Measurements from ENCODE around the gene BCAP31. TPM values are rescaled to one million over a fixed set of nuclear protein-coding genes. Genes with fewer than 3 reads are reported as not detected.
A peak's percentile ranks its signal among the peaks of the same experiment; 100 is the strongest.

BCAP31 gene
- total and polyA plus RNA-seq, 2 of the 13 experiments (the other 11 are each of a cell fraction or from before 2014, with no cell fraction given), result 139 to 178 TPM

DNA sequence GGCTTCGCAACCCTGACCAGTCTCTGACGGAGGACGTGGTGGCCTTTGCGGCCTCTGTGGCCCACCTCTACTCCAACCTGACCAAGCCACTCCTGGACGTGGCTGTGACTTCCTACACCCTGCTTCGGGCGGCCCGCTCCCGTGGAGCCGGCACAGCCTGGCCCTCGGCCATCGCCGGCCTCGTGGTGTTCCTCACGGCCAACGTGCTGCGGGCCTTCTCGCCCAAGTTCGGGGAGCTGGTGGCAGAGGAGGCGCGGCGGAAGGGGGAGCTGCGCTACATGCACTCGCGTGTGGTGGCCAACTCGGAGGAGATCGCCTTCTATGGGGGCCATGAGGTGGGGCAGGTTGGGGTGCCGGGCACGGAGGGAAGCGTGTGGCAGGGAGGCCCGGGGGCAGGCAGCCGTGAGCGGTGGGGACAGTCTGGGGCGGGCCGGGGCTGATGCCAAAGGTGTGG lies 1.7 kb upstream of the BCAP31 start (continued):
- no peak for TF ChIP-seq ZNF44 (CRISPR knock-in tag; IDR thresholded peaks at IDR 0.05)
- TF ChIP-seq ZNF484 (CRISPR knock-in tag; IDR thresholded peaks at IDR 0.05; ENCODE audit: borderline replicate concordance, low read depth), result no peak
- TF ChIP-seq, protein P1, sequence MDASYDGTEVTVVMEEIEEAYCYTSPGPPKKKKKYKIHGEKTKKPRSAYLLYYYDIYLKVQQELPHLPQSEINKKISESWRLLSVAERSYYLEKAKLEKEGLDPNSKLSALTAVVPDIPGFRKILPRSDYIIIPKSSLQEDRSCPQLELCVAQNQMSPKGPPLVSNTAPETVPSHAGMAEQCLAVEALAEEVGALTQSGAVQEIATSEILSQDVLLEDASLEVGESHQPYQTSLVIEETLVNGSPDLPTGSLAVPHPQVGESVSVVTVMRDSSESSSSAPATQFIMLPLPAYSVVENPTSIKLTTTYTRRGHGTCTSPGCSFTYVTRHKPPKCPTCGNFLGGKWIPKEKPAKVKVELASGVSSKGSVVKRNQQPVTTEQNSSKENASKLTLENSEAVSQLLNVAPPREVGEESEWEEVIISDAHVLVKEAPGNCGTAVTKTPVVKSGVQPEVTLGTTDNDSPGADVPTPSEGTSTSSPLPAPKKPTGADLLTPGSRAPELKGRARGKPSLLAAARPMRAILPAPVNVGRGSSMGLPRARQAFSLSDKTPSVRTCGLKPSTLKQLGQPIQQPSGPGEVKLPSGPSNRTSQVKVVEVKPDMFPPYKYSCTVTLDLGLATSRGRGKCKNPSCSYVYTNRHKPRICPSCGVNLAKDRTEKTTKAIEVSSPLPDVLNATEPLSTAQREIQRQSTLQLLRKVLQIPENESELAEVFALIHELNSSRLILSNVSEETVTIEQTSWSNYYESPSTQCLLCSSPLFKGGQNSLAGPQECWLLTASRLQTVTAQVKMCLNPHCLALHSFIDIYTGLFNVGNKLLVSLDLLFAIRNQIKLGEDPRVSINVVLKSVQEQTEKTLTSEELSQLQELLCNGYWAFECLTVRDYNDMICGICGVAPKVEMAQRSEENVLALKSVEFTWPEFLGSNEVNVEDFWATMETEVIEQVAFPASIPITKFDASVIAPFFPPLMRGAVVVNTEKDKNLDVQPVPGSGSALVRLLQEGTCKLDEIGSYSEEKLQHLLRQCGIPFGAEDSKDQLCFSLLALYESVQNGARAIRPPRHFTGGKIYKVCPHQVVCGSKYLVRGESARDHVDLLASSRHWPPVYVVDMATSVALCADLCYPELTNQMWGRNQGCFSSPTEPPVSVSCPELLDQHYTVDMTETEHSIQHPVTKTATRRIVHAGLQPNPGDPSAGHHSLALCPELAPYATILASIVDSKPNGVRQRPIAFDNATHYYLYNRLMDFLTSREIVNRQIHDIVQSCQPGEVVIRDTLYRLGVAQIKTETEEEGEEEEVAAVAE (CRISPR knock-in tag; IDR thresholded peaks at IDR 0.05; ENCODE audit: borderline replicate concordance), result no peak
- 0 out of 2 replicates have a peak, but pooled peaks have one; percentile 45 for TF ChIP-seq ZFYVE20 (CRISPR knock-in tag; IDR thresholded peaks at IDR 0.05; ENCODE audit: borderline replicate concordance, low read depth)
- TF ChIP-seq ZNF562 (CRISPR knock-in tag; IDR thresholded peaks at IDR 0.05; ENCODE audit: borderline replicate concordance), result no peak
- no peak for TF ChIP-seq PRMT3 (CRISPR knock-in tag; IDR thresholded peaks at IDR 0.05; ENCODE audit: borderline replicate concordance, low read depth)
- TF ChIP-seq, protein P2, sequence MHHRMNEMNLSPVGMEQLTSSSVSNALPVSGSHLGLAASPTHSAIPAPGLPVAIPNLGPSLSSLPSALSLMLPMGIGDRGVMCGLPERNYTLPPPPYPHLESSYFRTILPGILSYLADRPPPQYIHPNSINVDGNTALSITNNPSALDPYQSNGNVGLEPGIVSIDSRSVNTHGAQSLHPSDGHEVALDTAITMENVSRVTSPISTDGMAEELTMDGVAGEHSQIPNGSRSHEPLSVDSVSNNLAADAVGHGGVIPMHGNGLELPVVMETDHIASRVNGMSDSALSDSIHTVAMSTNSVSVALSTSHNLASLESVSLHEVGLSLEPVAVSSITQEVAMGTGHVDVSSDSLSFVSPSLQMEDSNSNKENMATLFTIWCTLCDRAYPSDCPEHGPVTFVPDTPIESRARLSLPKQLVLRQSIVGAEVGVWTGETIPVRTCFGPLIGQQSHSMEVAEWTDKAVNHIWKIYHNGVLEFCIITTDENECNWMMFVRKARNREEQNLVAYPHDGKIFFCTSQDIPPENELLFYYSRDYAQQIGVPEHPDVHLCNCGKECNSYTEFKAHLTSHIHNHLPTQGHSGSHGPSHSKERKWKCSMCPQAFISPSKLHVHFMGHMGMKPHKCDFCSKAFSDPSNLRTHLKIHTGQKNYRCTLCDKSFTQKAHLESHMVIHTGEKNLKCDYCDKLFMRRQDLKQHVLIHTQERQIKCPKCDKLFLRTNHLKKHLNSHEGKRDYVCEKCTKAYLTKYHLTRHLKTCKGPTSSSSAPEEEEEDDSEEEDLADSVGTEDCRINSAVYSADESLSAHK (CRISPR knock-in tag; IDR thresholded peaks at IDR 0.05; ENCODE audit: borderline replicate concordance), result no peak
- TF ChIP-seq, protein P3, sequence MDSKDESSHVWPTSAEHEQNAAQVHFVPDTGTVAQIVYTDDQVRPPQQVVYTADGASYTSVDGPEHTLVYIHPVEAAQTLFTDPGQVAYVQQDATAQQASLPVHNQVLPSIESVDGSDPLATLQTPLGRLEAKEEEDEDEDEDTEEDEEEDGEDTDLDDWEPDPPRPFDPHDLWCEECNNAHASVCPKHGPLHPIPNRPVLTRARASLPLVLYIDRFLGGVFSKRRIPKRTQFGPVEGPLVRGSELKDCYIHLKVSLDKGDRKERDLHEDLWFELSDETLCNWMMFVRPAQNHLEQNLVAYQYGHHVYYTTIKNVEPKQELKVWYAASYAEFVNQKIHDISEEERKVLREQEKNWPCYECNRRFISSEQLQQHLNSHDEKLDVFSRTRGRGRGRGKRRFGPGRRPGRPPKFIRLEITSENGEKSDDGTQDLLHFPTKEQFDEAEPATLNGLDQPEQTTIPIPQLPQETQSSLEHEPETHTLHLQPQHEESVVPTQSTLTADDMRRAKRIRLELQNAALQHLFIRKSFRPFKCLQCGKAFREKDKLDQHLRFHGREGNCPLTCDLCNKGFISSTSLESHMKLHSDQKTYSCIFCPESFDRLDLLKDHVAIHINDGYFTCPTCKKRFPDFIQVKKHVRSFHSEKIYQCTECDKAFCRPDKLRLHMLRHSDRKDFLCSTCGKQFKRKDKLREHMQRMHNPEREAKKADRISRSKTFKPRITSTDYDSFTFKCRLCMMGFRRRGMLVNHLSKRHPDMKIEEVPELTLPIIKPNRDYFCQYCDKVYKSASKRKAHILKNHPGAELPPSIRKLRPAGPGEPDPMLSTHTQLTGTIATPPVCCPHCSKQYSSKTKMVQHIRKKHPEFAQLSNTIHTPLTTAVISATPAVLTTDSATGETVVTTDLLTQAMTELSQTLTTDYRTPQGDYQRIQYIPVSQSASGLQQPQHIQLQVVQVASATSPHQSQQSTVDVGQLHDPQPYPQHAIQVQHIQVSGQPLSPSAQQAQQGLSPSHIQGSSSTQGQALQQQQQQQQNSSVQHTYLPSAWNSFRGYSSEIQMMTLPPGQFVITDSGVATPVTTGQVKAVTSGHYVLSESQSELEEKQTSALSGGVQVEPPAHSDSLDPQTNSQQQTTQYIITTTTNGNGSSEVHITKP (CRISPR knock-in tag; IDR thresholded peaks at IDR 0.05; ENCODE audit: low read depth), result no peak
- TF ChIP-seq ZFP82 (CRISPR knock-in tag; IDR thresholded peaks at IDR 0.05; ENCODE audit: borderline replicate concordance), result 0 out of 2 replicates have a peak, but pooled peaks have one; percentile 2
- TF ChIP-seq, protein P4, sequence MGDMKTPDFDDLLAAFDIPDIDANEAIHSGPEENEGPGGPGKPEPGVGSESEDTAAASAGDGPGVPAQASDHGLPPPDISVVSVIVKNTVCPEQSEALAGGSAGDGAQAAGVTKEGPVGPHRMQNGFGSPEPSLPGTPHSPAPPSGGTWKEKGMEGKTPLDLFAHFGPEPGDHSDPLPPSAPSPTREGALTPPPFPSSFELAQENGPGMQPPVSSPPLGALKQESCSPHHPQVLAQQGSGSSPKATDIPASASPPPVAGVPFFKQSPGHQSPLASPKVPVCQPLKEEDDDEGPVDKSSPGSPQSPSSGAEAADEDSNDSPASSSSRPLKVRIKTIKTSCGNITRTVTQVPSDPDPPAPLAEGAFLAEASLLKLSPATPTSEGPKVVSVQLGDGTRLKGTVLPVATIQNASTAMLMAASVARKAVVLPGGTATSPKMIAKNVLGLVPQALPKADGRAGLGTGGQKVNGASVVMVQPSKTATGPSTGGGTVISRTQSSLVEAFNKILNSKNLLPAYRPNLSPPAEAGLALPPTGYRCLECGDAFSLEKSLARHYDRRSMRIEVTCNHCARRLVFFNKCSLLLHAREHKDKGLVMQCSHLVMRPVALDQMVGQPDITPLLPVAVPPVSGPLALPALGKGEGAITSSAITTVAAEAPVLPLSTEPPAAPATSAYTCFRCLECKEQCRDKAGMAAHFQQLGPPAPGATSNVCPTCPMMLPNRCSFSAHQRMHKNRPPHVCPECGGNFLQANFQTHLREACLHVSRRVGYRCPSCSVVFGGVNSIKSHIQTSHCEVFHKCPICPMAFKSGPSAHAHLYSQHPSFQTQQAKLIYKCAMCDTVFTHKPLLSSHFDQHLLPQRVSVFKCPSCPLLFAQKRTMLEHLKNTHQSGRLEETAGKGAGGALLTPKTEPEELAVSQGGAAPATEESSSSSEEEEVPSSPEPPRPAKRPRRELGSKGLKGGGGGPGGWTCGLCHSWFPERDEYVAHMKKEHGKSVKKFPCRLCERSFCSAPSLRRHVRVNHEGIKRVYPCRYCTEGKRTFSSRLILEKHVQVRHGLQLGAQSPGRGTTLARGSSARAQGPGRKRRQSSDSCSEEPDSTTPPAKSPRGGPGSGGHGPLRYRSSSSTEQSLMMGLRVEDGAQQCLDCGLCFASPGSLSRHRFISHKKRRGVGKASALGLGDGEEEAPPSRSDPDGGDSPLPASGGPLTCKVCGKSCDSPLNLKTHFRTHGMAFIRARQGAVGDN (CRISPR knock-in tag; IDR thresholded peaks at IDR 0.05), result peak; percentile 5; the same call in 1 of the 2 replicates
- TF ChIP-seq TEAD3 (CRISPR knock-in tag; optimal IDR thresholded peaks at IDR 0.05; ENCODE audit: borderline replicate concordance), result no peak
- TF ChIP-seq, protein P5, sequence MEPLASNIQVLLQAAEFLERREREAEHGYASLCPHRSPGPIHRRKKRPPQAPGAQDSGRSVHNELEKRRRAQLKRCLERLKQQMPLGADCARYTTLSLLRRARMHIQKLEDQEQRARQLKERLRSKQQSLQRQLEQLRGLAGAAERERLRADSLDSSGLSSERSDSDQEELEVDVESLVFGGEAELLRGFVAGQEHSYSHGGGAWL (CRISPR knock-in tag; IDR thresholded peaks at IDR 0.05), result 0 out of 2 replicates have a peak, but pooled peaks have one; percentile 9
- TF ChIP-seq ZNF34 (CRISPR knock-in tag; IDR thresholded peaks at IDR 0.05; ENCODE audit: borderline replicate concordance), result no peak

Data from HepG2 (cell line).